ENCODE results near the gene IFI6. TPM values are rescaled to one million over a fixed set of nuclear protein-coding genes. Genes with fewer than 3 reads are reported as not detected.

The IFI6 gene
- polyA plus RNA-seq, 3 donors from 2014 or later: 41.3 to 186 (median 177) TPM

- Mint-ChIP-seq H3K4me3 (no peak overlapping the region), H3K27ac (peak overlapping the region in 1 of 6 donors; percentile 27), H3K4me1 (peaks cover 48 to 53% of the 10 kb centered on the region in 2 donors)
Measured at GRCh38 chr1:27665016-27665651, 6.9 kb downstream of the IFI6 start.

GRCh38 chr1:27664291-27664690 is 7.7 kb downstream of the IFI6 start:
- peak overlapping the region in 1 of 6 donors; percentile 99 for H3K27ac Mint-ChIP-seq
- no peak overlapping the region for H3K4me3 Mint-ChIP-seq
- H3K36me3 Mint-ChIP-seq: peaks cover 0 to 17% (median 16%) of the 10 kb centered on the region in 3 donors
- DNase-seq: no peak
- peaks cover 9 to 24% (median 19%) of the 10 kb centered on the region in 3 donors for H3K27me3 Mint-ChIP-seq (ENCODE audit: low read depth in 3 of 3)
- H3K4me1 Mint-ChIP-seq: peaks cover 46 to 53% of the 10 kb centered on the region in 2 donors
- no peaks in the 10 kb centered on the region for H3K9me3 Mint-ChIP-seq

More at GRCh38 chr1:27665016-27665651, 6.9 kb downstream of the IFI6 start:
- DNase-seq: no peak
- Mint-ChIP-seq H3K9me3 (no peaks in the 10 kb centered on the region), H3K27me3 (ENCODE audit: low read depth in 3 of 3) (peaks cover 3 to 17% (median 14%) of the 10 kb centered on the region in 3 donors), H3K36me3 (peaks cover 0 to 17% (median 16%) of the 10 kb centered on the region in 3 donors)

- H3K4me1 Mint-ChIP-seq: peaks cover 53 to 58% of the 10 kb centered on the region in 2 donors
- peak overlapping the region; percentile 99 to 100 (median 100) for H3K27ac Mint-ChIP-seq
- peaks cover 0 to 17% (median 16%) of the 10 kb centered on the region in 3 donors for H3K36me3 Mint-ChIP-seq
- DNase-seq: peak; percentile 85 to 88 (median 86)
- H3K27me3 Mint-ChIP-seq (ENCODE audit: low read depth in 3 of 3): peaks cover 14 to 27% (median 21%) of the 10 kb centered on the region in 3 donors
- H3K9me3 Mint-ChIP-seq: no peaks in the 10 kb centered on the region
- H3K4me3 Mint-ChIP-seq: peak overlapping the region; percentile 84 to 91 (median 86)
Measured at GRCh38 chr1:27662707-27663393, 9.1 kb downstream of the IFI6 start.

GRCh38 chr1:27662261-27662660 is 9.7 kb downstream of the IFI6 start:
- Mint-ChIP-seq H3K4me1 (peaks cover 53 to 58% of the 10 kb centered on the region in 2 donors), H3K27me3 (ENCODE audit: low read depth in 3 of 3) (peaks cover 16 to 27% (median 21%) of the 10 kb centered on the region in 3 donors), H3K36me3 (peaks cover 0 to 13% (median 13%) of the 10 kb centered on the region in 3 donors), H3K27ac (peak overlapping the region; percentile 99 to 100 (median 100)), H3K4me3 (peak overlapping the region; percentile 84 to 91 (median 86)), H3K9me3 (no peaks in the 10 kb centered on the region)
- DNase-seq: no peak

- no peak for DNase-seq
- Mint-ChIP-seq H3K9me3 (no peaks in the 10 kb centered on the region), H3K4me3 (peak overlapping the region; percentile 84 to 97 (median 87)), H3K4me1 (peaks cover 56 to 58% of the 10 kb centered on the region in 2 donors), H3K27me3 (ENCODE audit: low read depth in 3 of 3) (peaks cover 18 to 27% (median 21%) of the 10 kb centered on the region in 3 donors), H3K27ac (peak overlapping the region; percentile 99 to 100 (median 100)), H3K36me3 (peaks cover 0 to 9% (median 8%) of the 10 kb centered on the region in 3 donors)
Measured at GRCh38 chr1:27661412-27662075, 10.4 kb downstream of the IFI6 start.

GRCh38 chr1:27660300-27660835 is 11.6 kb downstream of the IFI6 start:
- Mint-ChIP-seq H3K27me3 (ENCODE audit: low read depth in 3 of 3) (peaks cover 21 to 27% (median 21%) of the 10 kb centered on the region in 3 donors), H3K27ac (peak overlapping the region; percentile 99 to 100 (median 100)), H3K36me3 (no peaks in the 10 kb centered on the region), H3K4me3 (peak overlapping the region; percentile 84 to 97 (median 87)), H3K9me3 (no peaks in the 10 kb centered on the region), H3K4me1 (peaks cover 58 to 61% of the 10 kb centered on the region in 2 donors)
- no peak for DNase-seq

GRCh38 chr1:27659497-27660299 is 12.3 kb downstream of the IFI6 start:
- H3K27me3 Mint-ChIP-seq (ENCODE audit: low read depth in 3 of 3): peaks cover 21 to 27% (median 21%) of the 10 kb centered on the region in 3 donors
- H3K9me3 Mint-ChIP-seq: no peaks in the 10 kb centered on the region
- H3K36me3 Mint-ChIP-seq: no peaks in the 10 kb centered on the region
- peak; percentile 91 to 94 (median 92) for DNase-seq
- H3K27ac Mint-ChIP-seq: peak overlapping the region; percentile 99 to 100 (median 100)
- peak overlapping the region; percentile 84 to 97 (median 87) for H3K4me3 Mint-ChIP-seq
- peaks cover 60 to 63% of the 10 kb centered on the region in 2 donors for H3K4me1 Mint-ChIP-seq

GRCh38 chr1:27658951-27659496 is 13.0 kb downstream of the IFI6 start:
- DNase-seq: peak; percentile 36 to 53 (median 47)
- H3K4me3 Mint-ChIP-seq: peak overlapping the region; percentile 84 to 87 (median 84)
- no peaks in the 10 kb centered on the region for H3K36me3 Mint-ChIP-seq
- H3K9me3 Mint-ChIP-seq: no peaks in the 10 kb centered on the region
- H3K4me1 Mint-ChIP-seq: peaks cover 60 to 64% of the 10 kb centered on the region in 2 donors
- peaks cover 21 to 27% (median 21%) of the 10 kb centered on the region in 3 donors for H3K27me3 Mint-ChIP-seq (ENCODE audit: low read depth in 3 of 3)
- peak overlapping the region; percentile 97 to 100 (median 99) for H3K27ac Mint-ChIP-seq

GRCh38 chr1:27656157-27656893 is 15.7 kb downstream of the IFI6 start:
- H3K27me3 Mint-ChIP-seq (ENCODE audit: low read depth in 3 of 3): peaks cover 10 to 20% (median 17%) of the 10 kb centered on the region in 3 donors
- DNase-seq: no peak
- H3K4me3 Mint-ChIP-seq: no peak overlapping the region
- peak overlapping the region in 5 of 6 donors; percentile 30 to 74 (median 69) for H3K27ac Mint-ChIP-seq
- H3K9me3 Mint-ChIP-seq: no peaks in the 10 kb centered on the region
- peaks cover 37% of the 10 kb centered on the region in 2 donors for H3K4me1 Mint-ChIP-seq
- no peaks in the 10 kb centered on the region for H3K36me3 Mint-ChIP-seq

- Mint-ChIP-seq H3K27me3 (ENCODE audit: low read depth in 3 of 3) (peaks cover 8 to 20% (median 14%) of the 10 kb centered on the region in 3 donors), H3K4me1 (peaks cover 31 to 36% of the 10 kb centered on the region in 2 donors), H3K4me3 (no peak overlapping the region), H3K9me3 (no peaks in the 10 kb centered on the region), H3K27ac (peak overlapping the region in 5 of 6 donors; percentile 13 to 84 (median 79)), H3K36me3 (no peaks in the 10 kb centered on the region)
- DNase-seq: no peak
Measured at GRCh38 chr1:27655151-27655937, 16.6 kb downstream of the IFI6 start.

GRCh38 chr1:27652111-27652864 is 19.7 kb downstream of the IFI6 start:
- no peaks in the 10 kb centered on the region for H3K9me3 Mint-ChIP-seq
- H3K27me3 Mint-ChIP-seq (ENCODE audit: low read depth in 3 of 3): peaks cover 0 to 6% (median 0%) of the 10 kb centered on the region in 3 donors
- DNase-seq: no peak
- no peak overlapping the region for H3K4me3 Mint-ChIP-seq
- no peak overlapping the region for H3K27ac Mint-ChIP-seq
- peaks cover 13 to 27% of the 10 kb centered on the region in 2 donors for H3K4me1 Mint-ChIP-seq
- no peaks in the 10 kb centered on the region for H3K36me3 Mint-ChIP-seq

Data from immature natural killer cell (primary cell).